IMR-90 (cell line): ENCODE measurements around the gene CYP19A1. TPM values are rescaled to one million over a fixed set of nuclear protein-coding genes. Genes with fewer than 3 reads are reported as not detected.

Source experiments
- ATAC-seq: fragments of 200-7000 bp; cut with Tn5 transposase; 2 replicates; pipeline ENCODE4 v1.9.1; 2020; ENCODE audit warnings: low read depth, mild to moderate bottlenecking, moderate library complexity
- BruUV-seq: library from RNA; stranded (reverse); fragments of 400-500 nt; replicated peaks from 2 replicates; lab custom pipeline; 2021; lab: Mats Ljungman, UMichigan
- CTCF ChIA-PET: fragments of 300-600 bp; formaldehyde crosslinking; extraction: SDS; loops from one replicate; lab custom pipeline; 2021; ENCODE audit warnings: antibody characterized with exemption; lab: Yijun Ruan, JAX
- POLR2A ChIA-PET: fragments of 300-600 bp; sonication (Branson Sonifier 250); formaldehyde crosslinking; loops from one replicate; lab custom pipeline; 2022; ENCODE audit warnings: antibody characterized with exemption; ENCODE audit not compliant: unreplicated experiment; lab: Charles Lee
- DNase-seq: peaks from one replicate; pipeline ENCODE4 v3.0.0; 2013
- H2AFZ ChIP-seq: replicated peaks from 2 replicates; pipeline ENCODE3; 2013; ENCODE audit warnings: low read length, mild to moderate bottlenecking; ENCODE audit not compliant: poor library complexity
- H2AK5ac ChIP-seq: 2 replicates; pipeline ENCODE4 v1.6.1; 2013; ENCODE audit warnings: low read depth, low read length, inconsistent platforms
- H2AK9ac ChIP-seq: replicated peaks from 2 replicates; pipeline ENCODE3; 2013; ENCODE audit warnings: mild to moderate bottlenecking, low read depth, low read length, moderate library complexity; ENCODE audit not compliant: poor library complexity
- H2BK120ac ChIP-seq: 2 replicates; pipeline ENCODE4 v1.6.1; 2013; ENCODE audit warnings: low read depth, low read length, inconsistent platforms
- H2BK15ac ChIP-seq: 3 replicates; pipeline ENCODE4 v1.6.1; 2013; ENCODE audit warnings: low read depth, low read length, inconsistent platforms
- H2BK20ac ChIP-seq: 2 replicates; pipeline ENCODE4 v1.6.1; 2013; ENCODE audit warnings: low read depth, mild to moderate bottlenecking, inconsistent platforms, low read length, moderate library complexity
- H2BK5ac ChIP-seq: 2 replicates; pipeline ENCODE4 v1.6.1; 2013; ENCODE audit warnings: mild to moderate bottlenecking, low read depth, low read length, inconsistent platforms; ENCODE audit not compliant: poor library complexity, severe bottlenecking
- H3K14ac ChIP-seq: replicated peaks from 2 replicates; pipeline ENCODE4 v1.6.1; 2013; ENCODE audit warnings: low read depth, low read length, inconsistent platforms
- H3K18ac ChIP-seq: 2 replicates; pipeline ENCODE4 v1.6.1; 2013; ENCODE audit warnings: low read depth, low read length, control low read depth
- H3K23ac ChIP-seq: 2 replicates; pipeline ENCODE4 v1.6.1; 2013; ENCODE audit warnings: low read depth, low read length, inconsistent platforms
- H3K27ac ChIP-seq: 2 replicates; pipeline ENCODE4 v1.5.1; 2013; ENCODE audit warnings: mild to moderate bottlenecking, control low read depth, low read length; ENCODE audit not compliant: insufficient read depth
- H3K27me3 ChIP-seq: 2 replicates; pipeline ENCODE4 v1.6.1; 2013; ENCODE audit warnings: low read length; ENCODE audit not compliant: control insufficient read depth, insufficient read depth
- H3K36me3 ChIP-seq: 2 replicates; pipeline ENCODE4 v1.6.1; 2013; ENCODE audit warnings: low read length, mixed read lengths; ENCODE audit not compliant: control insufficient read depth, insufficient read depth
- H3K4ac ChIP-seq: 2 replicates; pipeline ENCODE4 v1.6.1; 2013; ENCODE audit warnings: low read depth, low read length, inconsistent platforms
- H3K4me1 ChIP-seq: 2 replicates; pipeline ENCODE4 v1.6.1; 2013; ENCODE audit warnings: low read length, mixed read lengths; ENCODE audit not compliant: control insufficient read depth, insufficient read depth
- H3K4me2 ChIP-seq: 2 replicates; pipeline ENCODE4 v1.6.1; 2013; ENCODE audit warnings: low read depth, mild to moderate bottlenecking, control low read depth, low read length, moderate library complexity
- H3K4me3 ChIP-seq: 2 replicates; pipeline ENCODE4 v1.5.1; 2013; ENCODE audit warnings: low read depth, mild to moderate bottlenecking, control low read depth, low read length, moderate library complexity; ENCODE audit not compliant: insufficient read depth
- H3K56ac ChIP-seq: 2 replicates; pipeline ENCODE4 v1.6.1; 2013; ENCODE audit warnings: low read length, inconsistent platforms; ENCODE audit not compliant: insufficient read depth; ENCODE audit errors: extremely low read depth
- H3K79me1 ChIP-seq, 2 experiments: 2 replicates each; pipeline ENCODE4 v1.6.1; 2013; ENCODE audit warnings: low read length in 2 of 2, inconsistent platforms in 1 of 2, low read depth in 1 of 2
- H3K9ac ChIP-seq: 2 replicates; pipeline ENCODE4 v1.6.1; 2013; ENCODE audit warnings: low read depth, low read length, control low read depth
- H3K9me1 ChIP-seq: 2 replicates; pipeline ENCODE4 v1.6.1; 2013; ENCODE audit warnings: low read length, inconsistent platforms; ENCODE audit not compliant: insufficient read depth
- H3K9me3 ChIP-seq: 2 replicates; pipeline ENCODE4 v1.6.1; 2013; ENCODE audit warnings: low read length; ENCODE audit not compliant: control insufficient read depth, insufficient read depth
- H4K20me1 ChIP-seq: 2 replicates; pipeline ENCODE4 v1.6.1; 2013; ENCODE audit warnings: low read length, inconsistent platforms; ENCODE audit not compliant: insufficient read depth
- H4K5ac ChIP-seq: 2 replicates; pipeline ENCODE4 v1.6.1; 2013; ENCODE audit warnings: mild to moderate bottlenecking, low read depth, low read length, control low read depth
- H4K8ac ChIP-seq, 2 experiments: 2 replicates each; pipeline ENCODE4 v1.6.1; 2013; ENCODE audit warnings: low read depth in 2 of 2, low read length in 2 of 2, control low read depth in 1 of 2, inconsistent platforms in 1 of 2
- H4K91ac ChIP-seq: 2 replicates; pipeline ENCODE4 v1.6.1; 2013; ENCODE audit warnings: low read depth, low read length, inconsistent platforms; ENCODE audit not compliant: insufficient read depth
- BHLHE40 ChIP-seq: fragments of 150-350 bp; IDR thresholded peaks from 2 replicates; pipeline ENCODE4 v1.6.1; 2016; ENCODE audit warnings: mild to moderate bottlenecking, low read depth, low read length
- CEBPB ChIP-seq: IDR thresholded peaks from 2 replicates; pipeline ENCODE4 v1.6.1; 2012; ENCODE audit warnings: low read depth, low read length, improper control_type of control experiment
- CHD1 ChIP-seq: IDR thresholded peaks from 2 replicates; pipeline ENCODE4 v1.6.1; 2012; ENCODE audit warnings: low read depth, low read length, improper control_type of control experiment
- CTCF ChIP-seq: conservative IDR thresholded peaks from 2 replicates; pipeline ENCODE4 v1.5.1; 2012; ENCODE audit warnings: mild to moderate bottlenecking, low read depth, low read length, improper control_type of control experiment
- ELK1 ChIP-seq: fragments of 150-350 bp; IDR thresholded peaks from 2 replicates; pipeline ENCODE4 v1.6.1; 2016; ENCODE audit warnings: low read depth, mild to moderate bottlenecking, low read length, moderate library complexity, borderline replicate concordance
- MAFK ChIP-seq: IDR thresholded peaks from 2 replicates; pipeline ENCODE4 v1.6.1; 2012; ENCODE audit warnings: low read depth, low read length, improper control_type of control experiment
- NFE2L2 ChIP-seq: fragments of 150-350 bp; IDR thresholded peaks from 2 replicates; pipeline ENCODE4 v1.6.1; 2016; ENCODE audit warnings: low read depth, mild to moderate bottlenecking, low read length
- POLR2A ChIP-seq: IDR thresholded peaks from 2 replicates; pipeline ENCODE4 v1.6.1; 2012; ENCODE audit warnings: mild to moderate bottlenecking, low read depth, low read length
- RAD21 ChIP-seq: IDR thresholded peaks from 2 replicates; pipeline ENCODE4 v1.6.1; 2012; ENCODE audit warnings: low read length, improper control_type of control experiment
- RCOR1 ChIP-seq: IDR thresholded peaks from 2 replicates; pipeline ENCODE4 v1.6.1; 2012; ENCODE audit warnings: mild to moderate bottlenecking, low read length, improper control_type of control experiment; ENCODE audit not compliant: insufficient replicate concordance
- RFX5 ChIP-seq: IDR thresholded peaks from 2 replicates; pipeline ENCODE4 v1.8.0; 2012; ENCODE audit warnings: low read depth, mild to moderate bottlenecking, low read length, moderate library complexity
- SMC3 ChIP-seq: fragments of 150-350 bp; IDR thresholded peaks from 2 replicates; pipeline ENCODE4 v1.6.1; 2016; ENCODE audit warnings: low read depth, mild to moderate bottlenecking, antibody characterized with exemption, low read length, moderate library complexity
- USF2 ChIP-seq: fragments of 150-350 bp; IDR thresholded peaks from 2 replicates; pipeline ENCODE4 v1.6.1; 2017; ENCODE audit warnings: mild to moderate bottlenecking, antibody characterized with exemption, low read length, low read depth
- WGBS, 2 experiments: methylation state at CpG; one replicate each; pipeline versions ENCODE4 v1.1.5 to v1.1.7; 2013; ENCODE audit warnings: missing lambda C conversion rate in 2 of 2; ENCODE audit not compliant: insufficient read length in 1 of 2; ENCODE audit errors: extremely low coverage in 2 of 2; 5-methylcytosine and 5-hydroxymethylcytosine counted together
- dilution Hi-C: fragments of 300-500 bp; cut with HindIII; formaldehyde crosslinking; loops from one replicate; pipeline ENCODE4 v1.14.3; 2018; ENCODE audit warnings: low sequenced_read_pairs; ENCODE audit not compliant: unreplicated experiment
- in situ Hi-C: fragments of 300-500 bp; cut with MboI; formaldehyde crosslinking; loops from 3 replicates; pipeline ENCODE4 v1.14.3; 2019; ENCODE audit warnings: low sequenced_read_pairs, inconsistent platforms, mixed read lengths
- intact Hi-C: fragments of 100-400 bp; cut with micrococcal nuclease; formaldehyde crosslinking; loops from 2 replicates; pipeline ENCODE4 v1.10.0; 2022
- polyA plus RNA-seq, 3 experiments: library from polyadenylated mRNA; depleted of rRNA; stranded (reverse); fragments of >200 nt; gene quantifications; 2 replicates each; pipeline ENCODE4 v1.2.3, GENCODE V29; 2012; ENCODE audit warnings: low replicate concordance in 1 of 3
- total RNA-seq: library from RNA; depleted of rRNA; stranded (reverse); fragments of >200 nt; gene quantifications from 2 replicates; pipeline ENCODE4 v1.2.3, GENCODE V29; 2012

Gene CYP19A1
- total and polyA plus RNA-seq, 2 of the 4 experiments (the other 2 are of a cell fraction) = not detected

GRCh38 chr15:51368751-51369450 lies 30.5 kb upstream of the CYP19A1 start:
- H3K23ac ChIP-seq = no peak overlapping the region
- CTCF ChIA-PET = interaction anchor here (0.5 to 1.6 kb wide), 7 partner anchors 12 to 206 kb away, joined by 3 to 9 read pairs (median 3); no protein-coding TSS in a partner anchor
- H3K9me3 ChIP-seq = no peaks in the 10 kb centered on the region
- peak overlapping the region; percentile 25; the same call in 1 of the 3 replicates for H2BK15ac ChIP-seq
- H2BK20ac ChIP-seq = peak overlapping the region; percentile 75; the same call in 1 of the 2 replicates
- peak overlapping the region; percentile 79; the same call in 1 of the 2 replicates for H3K18ac ChIP-seq
- H3K9ac ChIP-seq = no peak overlapping the region
- 0 out of 2 replicates have a peak overlapping the region, but pooled peaks have one; percentile 36 for H2AK5ac ChIP-seq
- POLR2A ChIA-PET = interaction anchor here (0.7 kb wide), 1 partner anchor 8 kb away, joined by 3 read pairs; no protein-coding TSS in a partner anchor
- WGBS, 2 experiments = 0% methylated on average over 1 of the region's 3 CpGs; no CpG with 5 or more reads in 1 of the 2 experiments
- peaks cover 11% of the 10 kb centered on the region; the same call in 1 of the 2 replicates for H4K20me1 ChIP-seq
- ATAC-seq = peak; percentile 84
- H3K27ac ChIP-seq = peak overlapping the region; percentile 96; the same call in 1 of the 2 replicates
- H2AFZ ChIP-seq = no peak overlapping the region
- H3K4me2 ChIP-seq = peak overlapping the region; percentile 33
- H3K56ac ChIP-seq = 0 out of 2 replicates have a peak overlapping the region, but pooled peaks have one; percentile 37
- peak overlapping the region; percentile 88 for H2BK5ac ChIP-seq
- peak overlapping the region; percentile 65 for H3K4ac ChIP-seq
- no peak overlapping the region for H2AK9ac ChIP-seq
- peak overlapping the region; percentile 77 for H2BK120ac ChIP-seq
- peak overlapping the region; percentile 69; the same call in 1 of the 2 replicates for H4K5ac ChIP-seq
- peaks cover 10% of the 10 kb centered on the region for H3K9me1 ChIP-seq
- H3K14ac ChIP-seq = no peak overlapping the region
- H4K91ac ChIP-seq = peak overlapping the region; percentile 74; the same call in 1 of the 2 replicates
- peak; percentile 93 for DNase-seq
- no peaks in the 10 kb centered on the region for H3K36me3 ChIP-seq
- peaks cover 11% of the 10 kb centered on the region for H3K27me3 ChIP-seq
- dilution Hi-C loops = no loop called here
- BruUV-seq = no TSS peak
- H4K8ac ChIP-seq = peak overlapping the region; percentile 6 to 72; a peak in 3 of 4 replicates
- no peak overlapping the region for H3K4me3 ChIP-seq
- intact Hi-C loops = loop anchor here (2.0 kb wide), 1 partner anchor 58 kb away; no protein-coding TSS in a partner anchor
- H3K4me1 ChIP-seq = peaks cover 23% of the 10 kb centered on the region
- no peaks in the 10 kb centered on the region for H3K79me1 ChIP-seq
- in situ Hi-C loops = no loop called here
- TF ChIP-seq BHLHE40 = peak; percentile 56
- TF ChIP-seq ELK1 = no peak
- TF ChIP-seq RFX5 = no peak
- TF ChIP-seq CTCF = no peak
- no peak for TF ChIP-seq RCOR1
- TF ChIP-seq MAFK = peak; percentile 64
- TF ChIP-seq NFE2L2 = peak; percentile 87
- peak; percentile 33; the same call in 1 of the 2 replicates for TF ChIP-seq CEBPB
- no peak for TF ChIP-seq POLR2A
- TF ChIP-seq SMC3 = no peak
- no peak for TF ChIP-seq RAD21
- no peak for TF ChIP-seq USF2
- no peak for TF ChIP-seq CHD1
